Nephron progenitor cell (in vitro differentiated cells): Measurements from ENCODE around the gene SAA1.

Experiments
- DNase-seq: peaks from one replicate; pipeline ENCODE4 v3.0.0; 2021
- H3K27ac Mint-ChIP-seq: 2 replicates; pipeline ENCODE4 v1.8.0; 2021; ENCODE audit warnings: mild to moderate bottlenecking, moderate library complexity, mixed read lengths
- H3K27me3 Mint-ChIP-seq: 2 replicates; pipeline ENCODE4 v1.8.0; 2021; ENCODE audit warnings: mild to moderate bottlenecking, low read depth, mixed read lengths; ENCODE audit not compliant: poor library complexity
- H3K36me3 Mint-ChIP-seq: 2 replicates; pipeline ENCODE4 v1.8.0; 2021; ENCODE audit warnings: low read depth, mixed read lengths
- H3K4me1 Mint-ChIP-seq: 2 replicates; pipeline ENCODE4 v1.8.0; 2021; ENCODE audit warnings: mixed read lengths
- H3K4me3 Mint-ChIP-seq: 2 replicates; pipeline ENCODE4 v1.8.0; 2021; ENCODE audit warnings: mild to moderate bottlenecking, moderate library complexity, mixed read lengths
- H3K9me3 Mint-ChIP-seq: 2 replicates; pipeline ENCODE4 v1.8.0; 2021; ENCODE audit warnings: mild to moderate bottlenecking, moderate library complexity, mixed read lengths
- TF ChIP-seq, protein P1 (sequence below): fragments of 200-600 bp; sonication (generic); IDR thresholded peaks from 2 replicates; pipeline ENCODE4 v1.5.0; 2021; ENCODE audit warnings: antibody characterized with exemption

The SAA1 gene

GRCh38 chr11:18314784-18315523, 48.9 kb downstream of the SAA1 start:
- no peaks in the 10 kb centered on the region for H3K27me3 Mint-ChIP-seq
- TF ChIP-seq, protein P1, sequence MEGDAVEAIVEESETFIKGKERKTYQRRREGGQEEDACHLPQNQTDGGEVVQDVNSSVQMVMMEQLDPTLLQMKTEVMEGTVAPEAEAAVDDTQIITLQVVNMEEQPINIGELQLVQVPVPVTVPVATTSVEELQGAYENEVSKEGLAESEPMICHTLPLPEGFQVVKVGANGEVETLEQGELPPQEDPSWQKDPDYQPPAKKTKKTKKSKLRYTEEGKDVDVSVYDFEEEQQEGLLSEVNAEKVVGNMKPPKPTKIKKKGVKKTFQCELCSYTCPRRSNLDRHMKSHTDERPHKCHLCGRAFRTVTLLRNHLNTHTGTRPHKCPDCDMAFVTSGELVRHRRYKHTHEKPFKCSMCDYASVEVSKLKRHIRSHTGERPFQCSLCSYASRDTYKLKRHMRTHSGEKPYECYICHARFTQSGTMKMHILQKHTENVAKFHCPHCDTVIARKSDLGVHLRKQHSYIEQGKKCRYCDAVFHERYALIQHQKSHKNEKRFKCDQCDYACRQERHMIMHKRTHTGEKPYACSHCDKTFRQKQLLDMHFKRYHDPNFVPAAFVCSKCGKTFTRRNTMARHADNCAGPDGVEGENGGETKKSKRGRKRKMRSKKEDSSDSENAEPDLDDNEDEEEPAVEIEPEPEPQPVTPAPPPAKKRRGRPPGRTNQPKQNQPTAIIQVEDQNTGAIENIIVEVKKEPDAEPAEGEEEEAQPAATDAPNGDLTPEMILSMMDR, result no peak
- peaks cover 11% of the 10 kb centered on the region for H3K4me1 Mint-ChIP-seq
- no peaks in the 10 kb centered on the region for H3K9me3 Mint-ChIP-seq
- no peak overlapping the region for H3K4me3 Mint-ChIP-seq
- DNase-seq, result no peak
- peak overlapping the region; percentile 54 for H3K27ac Mint-ChIP-seq
- peaks cover 15% of the 10 kb centered on the region for H3K36me3 Mint-ChIP-seq

- DNase-seq, result no peak
- TF ChIP-seq, protein P1, result no peak
- H3K36me3 Mint-ChIP-seq, result peaks cover 15% of the 10 kb centered on the region
- H3K27ac Mint-ChIP-seq, result peak overlapping the region; percentile 83
- no peaks in the 10 kb centered on the region for H3K9me3 Mint-ChIP-seq
- H3K27me3 Mint-ChIP-seq, result no peaks in the 10 kb centered on the region
- H3K4me3 Mint-ChIP-seq, result no peak overlapping the region
- peaks cover 20% of the 10 kb centered on the region for H3K4me1 Mint-ChIP-seq
Observed at GRCh38 chr11:18315893-18316292, 49.8 kb downstream of the SAA1 start.

- Mint-ChIP-seq H3K27ac (no peak overlapping the region), H3K4me3 (no peak overlapping the region), H3K36me3 (peaks cover 9% of the 10 kb centered on the region), H3K27me3 (no peaks in the 10 kb centered on the region), H3K9me3 (no peaks in the 10 kb centered on the region), H3K4me1 (peaks cover 28% of the 10 kb centered on the region)
- TF ChIP-seq, protein P1, result no peak
- no peak for DNase-seq
Observed at GRCh38 chr11:18317551-18317950, 51.5 kb downstream of the SAA1 start.
